WTC11 (cell line): ENCODE data around the gene ARID1A. TPM values are rescaled to one million over a fixed set of nuclear protein-coding genes. Genes with fewer than 3 reads are reported as not detected.

Source experiments
- ATAC-seq: fragments of 200-7000 bp; cut with Tn5 transposase; 2 replicates; pipeline ENCODE4 v1.10.0; 2021; ENCODE audit warnings: mild to moderate bottlenecking, moderate library complexity
- CTCF ChIA-PET: fragments of 300-600 bp; sonication (Branson Sonifier 250); formaldehyde crosslinking; loops from one replicate; lab custom pipeline; 2021; ENCODE audit warnings: antibody characterized with exemption; lab: Charles Lee
- POLR2A ChIA-PET: fragments of 350-600 bp; sonication (Branson Sonifier 250); formaldehyde crosslinking; loops from one replicate; lab custom pipeline; 2021; ENCODE audit warnings: antibody characterized with exemption; lab: Charles Lee
- DNase-seq: peaks from one replicate; pipeline ENCODE4 v3.0.0; 2021; ENCODE audit warnings: low spot score
- H3K27ac Mint-ChIP-seq: 2 replicates; pipeline ENCODE4 v1.8.0; 2021; ENCODE audit warnings: mixed read lengths
- H3K27me3 Mint-ChIP-seq: 2 replicates; pipeline ENCODE4 v1.8.0; 2021; ENCODE audit warnings: low read depth, mild to moderate bottlenecking, moderate library complexity, mixed read lengths
- H3K36me3 Mint-ChIP-seq: 2 replicates; pipeline ENCODE4 v1.8.0; 2021; ENCODE audit warnings: mixed read lengths
- H3K4me1 Mint-ChIP-seq: 2 replicates; pipeline ENCODE4 v1.8.0; 2022; ENCODE audit warnings: mixed read lengths
- H3K4me3 Mint-ChIP-seq: 2 replicates; pipeline ENCODE4 v1.8.0; 2021; ENCODE audit warnings: mild to moderate bottlenecking, moderate library complexity, mixed read lengths
- H3K9me3 Mint-ChIP-seq: 2 replicates; pipeline ENCODE4 v1.8.0; 2021; ENCODE audit warnings: mixed read lengths
- AFF4 ChIP-seq: sonication (generic); formaldehyde crosslinking; IDR thresholded peaks from 2 replicates; pipeline ENCODE4 v1.8.1; 2023; ENCODE audit warnings: mild to moderate bottlenecking, missing genetic modification reagents, borderline replicate concordance
- CREM ChIP-seq: sonication (generic); formaldehyde crosslinking; IDR thresholded peaks from 2 replicates; pipeline ENCODE4 v1.8.1; 2022; ENCODE audit warnings: mild to moderate bottlenecking, missing genetic modification reagents, moderate library complexity
- E2F5 ChIP-seq: sonication (generic); formaldehyde crosslinking; IDR thresholded peaks from 2 replicates; pipeline ENCODE4 v1.8.1; 2022; ENCODE audit warnings: mild to moderate bottlenecking, moderate library complexity, missing genetic modification reagents
- ELF4 ChIP-seq: sonication (generic); formaldehyde crosslinking; IDR thresholded peaks from 2 replicates; pipeline ENCODE4 v1.8.1; 2022; ENCODE audit warnings: low read depth, mild to moderate bottlenecking, moderate library complexity, missing genetic modification reagents
- FOXJ3 ChIP-seq: sonication (generic); formaldehyde crosslinking; IDR thresholded peaks from 2 replicates; pipeline ENCODE4 v1.9.0; 2021; ENCODE audit warnings: missing genetic modification reagents, mild to moderate bottlenecking, borderline replicate concordance
- FOXP4 ChIP-seq: sonication (generic); formaldehyde crosslinking; IDR thresholded peaks from 2 replicates; pipeline ENCODE4 v1.8.0; 2022; ENCODE audit warnings: mild to moderate bottlenecking, missing genetic modification reagents
- GRHL2 ChIP-seq: fragments of 250-450 bp; sonication (Bioruptor Pico); IDR thresholded peaks from 2 replicates; pipeline ENCODE4 v1.8.0; 2022; ENCODE audit warnings: mild to moderate bottlenecking, moderate library complexity; ENCODE audit not compliant: insufficient replicate concordance, severe bottlenecking
- HMGA2 ChIP-seq: fragments of 250-450 bp; sonication (Bioruptor Pico); IDR thresholded peaks from 2 replicates; pipeline ENCODE4 v1.4.0; 2021; ENCODE audit warnings: mild to moderate bottlenecking, moderate library complexity
- IRF1 ChIP-seq: sonication (generic); formaldehyde crosslinking; IDR thresholded peaks from 2 replicates; pipeline ENCODE4 v1.8.0; 2023; ENCODE audit warnings: missing genetic modification reagents
- JAZF1 ChIP-seq: fragments of 250-450 bp; sonication (Bioruptor Pico); IDR thresholded peaks from 2 replicates; pipeline ENCODE4 v1.9.0; 2021; ENCODE audit warnings: moderate library complexity, mild to moderate bottlenecking, inconsistent platforms
- NR1H2 ChIP-seq: sonication (generic); formaldehyde crosslinking; IDR thresholded peaks from 2 replicates; pipeline ENCODE4 v1.9.0; 2021; ENCODE audit warnings: mild to moderate bottlenecking, moderate library complexity, missing genetic modification reagents
- OVOL2 ChIP-seq: fragments of 250-450 bp; sonication (Bioruptor Pico); IDR thresholded peaks from 2 replicates; pipeline ENCODE4 v1.9.0; 2021; ENCODE audit warnings: mild to moderate bottlenecking, borderline replicate concordance
- PRDM15 ChIP-seq: sonication (generic); formaldehyde crosslinking; IDR thresholded peaks from 2 replicates; pipeline ENCODE4 v1.8.0; 2022; ENCODE audit warnings: missing genetic modification reagents
- PREB ChIP-seq: sonication (generic); formaldehyde crosslinking; IDR thresholded peaks from 2 replicates; pipeline ENCODE4 v1.8.1; 2022; ENCODE audit warnings: mild to moderate bottlenecking, missing genetic modification reagents, moderate library complexity, borderline replicate concordance
- SP1 ChIP-seq: sonication (generic); formaldehyde crosslinking; conservative IDR thresholded peaks from 2 replicates; pipeline ENCODE4 v1.8.1; 2022; ENCODE audit warnings: missing genetic modification reagents
- USF2 ChIP-seq: sonication (generic); formaldehyde crosslinking; IDR thresholded peaks from 2 replicates; pipeline ENCODE4 v1.8.1; 2023; ENCODE audit warnings: mild to moderate bottlenecking, missing genetic modification reagents, moderate library complexity
- ZBTB21 ChIP-seq: sonication (generic); formaldehyde crosslinking; IDR thresholded peaks from 2 replicates; pipeline ENCODE4 v1.8.1; 2023; ENCODE audit warnings: mild to moderate bottlenecking, missing genetic modification reagents, borderline replicate concordance
- ZNF138 ChIP-seq: sonication (generic); formaldehyde crosslinking; conservative IDR thresholded peaks from 2 replicates; pipeline ENCODE4 v1.8.1; 2022; ENCODE audit warnings: mild to moderate bottlenecking, moderate library complexity, missing genetic modification reagents
- ZNF396 ChIP-seq: fragments of 250-450 bp; sonication (Bioruptor Pico); IDR thresholded peaks from 2 replicates; pipeline ENCODE4 v1.8.0; 2021; ENCODE audit warnings: mild to moderate bottlenecking, moderate library complexity, borderline replicate concordance
- ZSCAN18 ChIP-seq: fragments of 250-450 bp; sonication (Bioruptor Pico); IDR thresholded peaks from 2 replicates; pipeline ENCODE4 v2.1.2; 2022; ENCODE audit warnings: mild to moderate bottlenecking, moderate library complexity
- total RNA-seq: library from RNA; stranded (reverse); gene quantifications from 3 replicates; pipeline ENCODE4 v1.2.3, GENCODE V29; 2021

The ARID1A gene
- total RNA-seq, 1 experiment from 2014 or later, result 98.0 TPM

GRCh38 chr1:26791626-26792025 lies 95.8 kb downstream of the ARID1A start:
- CTCF ChIA-PET, result interaction anchor here (5.4 kb wide), 1 partner anchor 188 kb away, joined by 110 read pairs; no protein-coding TSS in a partner anchor
- Mint-ChIP-seq H3K4me3 (no peak overlapping the region), H3K27ac (no peak overlapping the region), H3K4me1 (peaks cover 18% of the 10 kb centered on the region), H3K36me3 (peaks cover 16% of the 10 kb centered on the region), H3K9me3 (no peaks in the 10 kb centered on the region), H3K27me3 (no peaks in the 10 kb centered on the region)
- DNase-seq, result no peak
- POLR2A ChIA-PET, result no interaction called here
- no peak for ATAC-seq
- no peak for TF ChIP-seq E2F5 (CRISPR knock-in tag)

GRCh38 chr1:26792924-26793323 lies 97.1 kb downstream of the ARID1A start:
- Mint-ChIP-seq H3K4me1 (peaks cover 11% of the 10 kb centered on the region), H3K36me3 (peaks cover 16% of the 10 kb centered on the region), H3K27ac (no peak overlapping the region), H3K4me3 (no peak overlapping the region), H3K9me3 (no peaks in the 10 kb centered on the region), H3K27me3 (no peaks in the 10 kb centered on the region)
- ATAC-seq (no peak), DNase-seq (no peak)
- POLR2A ChIA-PET, result no interaction called here
- TF ChIP-seq PREB (CRISPR knock-in tag) (no peak), ELF4 (CRISPR knock-in tag) (no peak), PRDM15 (CRISPR knock-in tag) (no peak), FOXP4 (CRISPR knock-in tag) (no peak), ZBTB21 (no peak), ZNF138 (no peak), IRF1 (no peak), NR1H2 (CRISPR knock-in tag) (no peak), SP1 (CRISPR knock-in tag) (no peak), HMGA2 (CRISPR knock-in tag) (no peak), ZSCAN18 (CRISPR knock-in tag) (no peak), OVOL2 (no peak), ZNF396 (CRISPR knock-in tag) (no peak), FOXJ3 (CRISPR knock-in tag) (no peak), AFF4 (CRISPR knock-in tag) (no peak), CREM (CRISPR knock-in tag) (no peak), USF2 (CRISPR knock-in tag) (no peak), GRHL2 (CRISPR knock-in tag) (no peak), JAZF1 (CRISPR knock-in tag) (no peak)
- CTCF ChIA-PET, result no interaction called here
